CD4-positive, alpha-beta T cell treated with Interferon alpha-2 for 1 hour (primary cell): ENCODE results near the gene SMARCC2.

ENCODE experiments used
- DNase-seq, 2 donors: peaks; one replicate each; pipeline ENCODE4 v3.0.0-alpha.2; 2020 to 2022

Gene SMARCC2

DNA sequence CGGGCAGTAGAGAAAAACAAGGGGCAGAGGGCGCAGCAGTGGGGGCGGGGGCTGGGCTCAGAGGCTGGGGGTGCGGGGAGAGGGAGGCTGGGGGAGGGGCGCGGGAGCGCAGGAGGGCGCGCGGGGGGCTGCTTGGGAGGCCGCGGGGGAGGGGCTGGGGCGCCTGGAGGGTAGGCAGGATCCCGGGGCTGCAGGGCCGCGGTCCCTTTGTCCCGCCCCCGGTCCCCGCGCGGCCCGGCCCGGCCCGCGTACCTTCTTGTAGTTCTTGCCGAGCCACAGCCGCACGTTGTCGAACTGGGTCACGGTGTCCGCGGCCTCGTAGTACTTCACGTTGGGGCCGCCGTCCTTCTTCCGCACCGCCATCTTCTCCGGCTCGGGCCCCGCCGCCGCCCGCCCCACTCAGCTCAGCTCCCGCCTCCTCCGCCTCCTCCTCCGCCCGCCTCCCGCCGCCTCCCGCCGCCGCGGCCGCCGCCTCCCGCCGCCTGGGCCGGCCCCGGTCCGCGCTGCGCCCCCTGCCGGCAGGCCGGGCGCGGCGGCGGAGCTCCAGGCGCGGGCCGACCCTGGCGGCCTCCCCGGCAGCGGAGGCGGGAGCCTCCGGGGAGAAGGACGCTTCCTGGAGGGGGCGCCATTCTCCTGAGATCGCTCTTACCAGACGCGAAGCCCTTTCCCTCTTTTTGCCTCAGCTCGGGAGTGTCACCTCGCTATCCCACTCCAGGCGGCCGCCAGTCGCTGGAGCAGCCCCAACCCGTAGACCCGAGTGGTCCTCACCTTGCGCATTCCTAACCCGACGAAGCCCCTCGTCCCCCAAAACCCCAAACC lies at the start of gene SMARCC2:
Gene SMARCC2, minus strand, starts transcription at position 385 of the 819 bp plus-strand sequence. Its CDS starts 22 bp downstream, at position 363.
- DNase-seq = peak; percentile 83 to 90

DNA sequence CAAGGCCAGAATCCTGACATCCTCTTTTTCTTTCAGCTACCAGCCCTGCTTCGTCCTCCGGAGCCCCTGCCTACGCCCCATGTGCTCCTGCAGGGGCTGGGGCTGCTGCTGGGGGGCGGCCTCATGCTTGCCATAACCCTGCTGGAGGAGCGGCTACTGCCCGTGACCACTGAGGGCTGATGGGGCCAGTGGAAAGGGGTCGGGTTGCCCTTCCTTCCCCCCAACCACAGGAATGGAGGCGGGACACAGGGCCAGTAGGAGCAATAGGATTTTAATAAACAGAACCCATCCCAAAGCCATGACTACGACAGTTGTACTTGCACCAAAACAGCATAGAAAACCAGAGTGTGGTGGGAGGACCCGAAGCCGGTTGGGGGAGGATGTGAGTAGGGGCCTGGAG lies 48.3 kb upstream of the SMARCC2 start:
- no peak for DNase-seq

DNA sequence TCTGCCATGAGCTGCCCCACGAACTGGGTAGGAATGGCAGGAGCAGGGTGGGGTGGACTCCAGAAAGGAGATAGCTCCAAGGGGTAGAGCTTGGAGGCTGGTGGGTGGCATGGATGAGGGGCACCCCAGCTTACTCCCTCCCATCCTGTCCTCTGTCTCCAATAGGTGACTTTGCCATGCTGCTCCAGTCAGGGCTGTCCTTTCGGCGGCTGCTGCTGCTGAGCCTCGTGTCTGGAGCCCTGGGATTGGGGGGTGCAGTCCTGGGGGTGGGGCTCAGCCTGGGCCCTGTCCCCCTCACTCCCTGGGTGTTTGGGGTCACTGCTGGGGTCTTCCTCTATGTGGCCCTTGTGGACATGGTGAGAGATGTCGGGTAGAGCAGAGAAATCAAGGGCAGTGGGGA lies 47.7 kb upstream of the SMARCC2 start:
- no peak for DNase-seq

DNA sequence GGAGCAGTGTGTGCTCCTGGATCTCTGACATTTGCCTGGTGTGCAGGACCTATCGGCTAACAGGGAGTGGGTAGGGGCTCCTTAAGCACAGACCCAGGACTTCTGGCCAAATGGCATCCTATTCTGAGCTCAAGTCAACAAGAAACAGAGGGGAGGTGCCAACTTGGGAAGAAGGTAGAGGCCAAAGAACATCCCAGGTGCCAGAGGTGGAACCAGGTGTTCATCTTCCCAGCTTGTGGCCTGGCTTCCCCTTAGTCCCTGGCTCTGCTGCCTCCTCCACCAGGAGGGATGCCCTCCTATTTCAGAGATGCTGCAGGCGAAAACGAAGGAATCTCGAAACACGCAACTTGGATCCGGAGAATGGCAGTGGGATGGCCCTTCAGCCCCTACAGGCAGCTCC lies 46.8 kb upstream of the SMARCC2 start:
- no peak for DNase-seq

DNA sequence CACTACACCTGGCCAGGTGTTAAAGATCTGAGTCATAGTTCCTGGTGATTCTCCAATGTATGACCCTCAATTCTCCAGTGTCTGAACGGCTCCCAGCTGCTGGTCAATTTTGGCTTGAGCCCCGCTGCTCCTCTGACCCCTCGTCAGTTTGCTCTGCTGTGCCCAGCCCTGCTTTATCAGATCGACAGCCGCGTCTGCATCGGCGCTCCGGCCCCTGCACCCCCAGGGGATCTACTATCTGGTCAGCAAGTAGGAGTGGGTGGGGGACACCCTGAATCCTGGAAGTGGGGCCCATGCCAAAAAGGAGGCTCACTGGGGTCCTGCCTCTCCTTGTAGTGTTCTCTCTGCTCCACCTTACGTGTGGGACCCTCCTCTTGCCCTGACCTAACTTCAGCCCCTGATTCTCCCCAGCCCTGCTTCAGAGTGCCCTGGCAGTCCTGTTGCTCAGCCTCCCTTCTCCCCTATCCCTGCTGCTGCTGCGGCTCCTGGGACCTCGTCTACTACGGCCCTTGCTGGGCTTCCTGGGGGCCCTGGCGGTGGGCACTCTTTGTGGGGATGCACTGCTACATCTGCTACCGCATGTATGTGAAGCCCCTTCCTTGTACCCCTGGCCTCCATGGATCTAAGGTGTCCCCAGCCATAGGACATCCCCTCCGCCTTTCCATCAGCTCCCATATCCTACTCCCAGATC lies 45.6 kb upstream of the SMARCC2 start:
- DNase-seq = no peak

DNA sequence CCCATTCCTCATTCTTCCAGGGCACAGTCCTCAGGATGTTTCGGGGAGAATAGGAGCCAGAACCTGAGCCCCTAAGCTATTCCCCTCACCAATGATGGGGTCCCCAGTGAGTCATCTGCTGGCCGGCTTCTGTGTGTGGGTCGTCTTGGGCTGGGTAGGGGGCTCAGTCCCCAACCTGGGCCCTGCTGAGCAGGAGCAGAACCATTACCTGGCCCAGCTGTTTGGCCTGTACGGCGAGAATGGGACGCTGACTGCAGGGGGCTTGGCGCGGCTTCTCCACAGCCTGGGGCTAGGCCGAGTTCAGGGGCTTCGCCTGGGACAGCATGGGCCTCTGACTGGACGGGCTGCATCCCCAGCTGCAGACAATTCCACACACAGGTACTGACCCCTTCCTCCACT lies 41.9 kb upstream of the SMARCC2 start:
- DNase-seq = no peak

DNA sequence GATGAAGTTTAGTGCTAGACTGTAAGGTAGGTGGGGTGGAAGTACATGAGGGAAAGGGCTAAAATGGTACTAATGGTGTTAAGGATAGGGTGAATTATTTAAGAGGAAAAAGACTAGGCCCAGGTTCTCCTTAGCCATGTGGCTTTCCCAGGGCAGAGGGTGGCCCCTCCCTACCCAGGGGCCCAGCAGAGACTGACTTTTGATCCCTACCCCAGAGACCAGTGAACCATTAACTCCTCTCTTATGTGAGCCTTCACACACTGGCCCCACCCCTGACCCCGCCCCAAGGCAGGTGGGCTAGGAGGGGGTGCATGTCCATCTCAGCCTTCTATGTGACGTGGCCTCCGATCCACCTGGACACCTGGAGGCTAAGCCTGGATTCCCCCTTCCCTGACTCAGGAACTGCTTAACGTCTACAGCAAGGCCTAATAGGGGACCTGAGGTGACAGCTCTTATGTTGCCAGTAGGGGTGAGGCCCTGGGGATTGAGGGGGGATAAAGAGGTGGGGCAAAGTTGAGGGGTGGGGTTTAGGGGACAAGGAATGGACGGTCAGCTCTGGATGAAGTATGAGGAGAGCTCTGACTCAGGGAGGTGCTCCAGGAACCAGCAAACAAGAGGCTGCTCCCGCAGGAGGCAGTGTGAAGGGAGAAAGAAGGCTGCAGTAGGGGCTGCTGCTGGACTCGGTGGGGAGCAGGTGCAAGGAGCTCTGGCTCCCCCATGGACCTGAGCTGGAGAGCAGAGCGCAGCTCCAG lies 41.3 kb upstream of the SMARCC2 start:
- DNase-seq = no peak

DNA sequence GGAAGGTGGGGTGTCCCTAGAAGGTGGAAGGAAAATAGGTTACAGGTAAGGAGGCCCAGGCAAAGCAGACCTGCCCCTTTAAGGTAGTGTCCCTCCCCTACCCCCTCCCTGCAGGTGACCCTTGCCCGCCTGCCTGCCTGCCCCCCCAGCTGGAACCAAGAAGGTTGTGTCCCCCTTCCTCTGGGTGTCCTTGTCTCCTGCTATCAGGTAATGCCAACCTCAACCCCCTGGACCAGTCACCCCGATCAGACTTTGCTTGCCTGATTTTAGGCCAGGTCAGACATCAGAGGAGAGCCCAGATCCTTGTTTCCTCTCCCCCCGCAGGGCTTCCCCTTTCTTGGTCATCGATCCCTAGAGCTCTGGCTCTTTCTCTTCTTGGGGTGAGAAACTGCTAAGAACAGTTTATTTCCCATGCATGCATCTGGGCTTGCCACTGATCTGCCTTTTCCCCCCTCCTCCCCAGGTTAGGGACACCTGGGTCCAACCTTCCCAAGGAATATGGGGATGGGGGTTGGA lies 40.7 kb upstream of the SMARCC2 start, which contains the start of gene SLC39A5:
Gene SLC39A5, plus strand, starts transcription at position 136 of the 516 bp plus-strand sequence. CDS start 1,224 bp downstream, outside the sequence.
- DNase-seq = no peak

DNA sequence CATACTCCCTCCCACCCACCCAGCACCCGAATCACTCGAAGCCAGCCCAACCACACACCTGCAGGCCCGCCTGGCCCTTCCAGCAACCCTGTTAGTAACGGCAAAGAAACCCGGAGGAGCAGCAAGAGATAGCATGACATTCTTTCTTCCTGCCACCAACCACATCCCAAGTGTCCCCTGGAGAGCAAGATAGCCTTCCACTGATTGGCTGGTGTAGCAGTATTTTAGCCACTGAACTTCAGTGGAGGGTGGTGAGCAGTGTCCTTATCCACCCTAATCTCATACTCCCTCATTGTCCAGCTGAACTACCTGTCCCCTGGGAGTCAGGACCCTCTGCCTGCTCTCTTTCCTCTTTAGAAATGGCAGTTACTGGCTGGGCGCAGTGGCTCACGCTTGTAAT lies 39.8 kb upstream of the SMARCC2 start:
- no peak for DNase-seq

DNA sequence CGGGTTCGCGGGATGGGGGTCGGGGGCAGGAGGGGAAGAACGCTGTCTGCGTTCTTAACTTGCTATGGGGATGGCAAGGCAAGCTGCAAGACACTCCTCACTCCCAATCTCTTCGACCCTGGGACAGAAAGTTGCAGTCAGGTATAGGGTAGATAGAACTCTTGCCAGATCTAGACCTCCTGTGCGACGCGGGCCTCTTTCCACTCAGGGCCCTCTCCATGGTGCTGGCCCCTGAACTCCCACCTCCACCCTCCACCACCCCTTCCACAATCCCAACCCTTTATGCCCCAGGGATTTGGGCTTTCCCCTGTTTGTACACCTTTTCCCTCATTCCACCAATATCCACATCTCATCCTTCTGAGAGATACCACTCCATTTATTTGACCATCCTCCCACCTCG lies 35.7 kb upstream of the SMARCC2 start:
- no peak for DNase-seq

DNA sequence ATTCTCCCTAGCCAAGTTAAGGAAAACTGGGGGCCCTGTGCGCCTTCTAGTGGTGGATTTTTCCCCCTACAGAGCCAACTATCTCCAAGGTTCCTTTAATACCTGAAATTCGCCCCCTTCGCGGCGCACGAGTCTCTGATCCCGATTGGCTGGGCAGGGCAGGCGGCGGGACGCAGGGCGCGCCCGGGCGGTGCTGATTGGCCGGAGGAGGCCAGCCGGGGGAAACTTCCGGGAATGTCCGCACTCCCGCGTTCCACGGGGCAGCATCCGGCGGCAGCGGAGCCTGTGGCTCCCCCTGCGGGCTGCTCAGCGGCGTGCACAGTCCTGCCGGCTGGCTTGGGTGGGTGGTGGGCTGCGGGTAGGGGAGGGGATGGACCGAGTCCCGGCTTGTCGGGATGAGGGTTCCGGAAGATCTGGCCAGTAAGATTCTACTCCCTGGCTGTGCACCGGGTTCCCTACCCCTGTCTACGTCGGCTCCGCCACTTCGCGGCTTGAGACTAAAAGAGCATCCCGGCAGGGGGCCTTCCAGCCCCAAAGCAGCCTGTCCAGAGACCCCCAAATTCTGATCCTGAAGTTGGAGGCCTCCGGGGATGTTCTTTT lies 34.9 kb upstream of the SMARCC2 start, which contains the start of gene NABP2:
Gene NABP2, plus strand, starts transcription at position 241 of the 600 bp plus-strand sequence. CDS start 515 bp downstream, outside the sequence.
- peak; percentile 91 to 95 for DNase-seq

DNA sequence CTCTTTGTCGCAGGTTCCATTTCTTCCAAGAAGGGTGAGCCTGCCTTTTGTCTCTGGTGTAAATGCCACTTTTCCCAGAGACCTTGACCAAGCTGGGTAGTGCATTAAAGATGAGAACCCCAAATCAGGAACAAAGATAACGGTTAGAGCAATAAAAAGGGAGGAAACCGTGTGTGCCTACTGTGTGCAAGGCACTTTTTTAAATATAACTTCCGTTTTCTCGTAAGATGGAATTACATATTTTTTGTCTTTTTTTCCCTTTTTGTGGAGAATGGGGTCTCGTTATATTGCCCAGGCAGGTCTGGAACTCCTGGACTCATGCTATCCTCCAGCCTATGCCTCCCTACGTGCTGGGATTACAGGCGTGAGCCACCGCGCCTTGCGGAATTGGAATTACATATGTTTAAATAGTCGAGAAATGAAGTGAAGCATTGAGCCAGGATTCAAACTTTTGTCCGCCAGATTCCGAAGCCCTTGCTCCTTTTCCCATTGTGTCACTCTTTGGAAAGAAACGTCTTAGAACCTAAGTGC lies 34.4 kb upstream of the SMARCC2 start:
- no peak for DNase-seq

DNA sequence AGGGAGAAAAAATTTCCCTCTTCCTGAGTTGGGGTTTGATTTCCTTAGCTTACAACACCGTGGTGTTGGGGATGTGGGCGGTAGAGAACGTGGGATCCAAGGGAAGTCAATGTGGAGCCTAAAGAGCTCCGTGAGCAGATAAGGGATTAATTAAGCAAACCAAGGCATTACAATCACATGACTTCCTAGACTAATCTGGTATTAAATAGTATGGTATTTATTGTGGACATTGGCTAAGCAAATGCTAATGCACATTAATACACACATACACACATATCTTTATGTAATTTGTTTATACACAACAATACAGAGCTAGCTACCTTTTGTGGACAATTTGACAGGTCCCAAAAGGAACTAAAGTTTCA lies 33.2 kb upstream of the SMARCC2 start:
- DNase-seq = peak in 1 of 2 donors; percentile 14

DNA sequence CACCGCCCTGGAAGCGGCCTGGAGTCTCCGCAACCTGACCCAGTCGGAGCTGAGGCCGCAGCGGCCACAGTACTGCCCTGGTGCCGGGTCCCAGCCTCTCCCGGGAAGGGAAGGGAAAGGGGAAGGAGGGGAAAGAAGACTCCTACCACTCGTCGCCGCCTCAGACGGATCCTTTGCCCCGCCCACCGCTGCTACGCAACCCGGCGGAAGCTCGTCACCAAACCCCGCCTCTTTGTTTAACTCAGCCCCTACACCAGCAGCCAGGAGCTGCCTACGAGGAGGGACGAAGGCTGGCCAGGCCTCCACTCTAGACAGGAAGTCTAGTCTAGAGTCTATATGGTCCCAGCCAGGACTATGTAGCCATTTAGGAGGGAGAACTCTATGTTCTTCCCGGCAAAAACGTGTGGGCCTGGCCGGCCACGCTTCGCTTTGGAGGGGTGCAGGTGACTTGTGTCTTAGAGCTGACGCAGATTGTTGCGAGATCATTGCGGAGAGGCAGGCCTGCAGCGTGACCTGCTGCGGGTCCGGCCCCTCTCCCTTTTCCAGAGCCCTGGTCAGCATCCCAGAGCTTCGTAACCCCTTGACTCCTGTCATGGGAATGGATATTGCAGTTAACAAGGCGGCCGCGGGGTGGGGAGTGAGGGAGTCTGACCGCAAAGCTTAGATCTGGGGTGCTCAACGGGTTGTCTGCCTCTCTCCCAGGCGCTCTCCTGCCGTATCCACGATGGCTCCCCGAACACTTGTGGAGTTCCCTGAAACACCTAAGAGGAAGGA lies 32.7 kb upstream of the SMARCC2 start, which contains the start of gene RNF41:
Gene RNF41, minus strand, starts transcription at position 166 of the 774 bp plus-strand sequence. CDS start 7,875 bp downstream, outside the sequence.
- DNase-seq = peak; percentile 93 to 94

DNA sequence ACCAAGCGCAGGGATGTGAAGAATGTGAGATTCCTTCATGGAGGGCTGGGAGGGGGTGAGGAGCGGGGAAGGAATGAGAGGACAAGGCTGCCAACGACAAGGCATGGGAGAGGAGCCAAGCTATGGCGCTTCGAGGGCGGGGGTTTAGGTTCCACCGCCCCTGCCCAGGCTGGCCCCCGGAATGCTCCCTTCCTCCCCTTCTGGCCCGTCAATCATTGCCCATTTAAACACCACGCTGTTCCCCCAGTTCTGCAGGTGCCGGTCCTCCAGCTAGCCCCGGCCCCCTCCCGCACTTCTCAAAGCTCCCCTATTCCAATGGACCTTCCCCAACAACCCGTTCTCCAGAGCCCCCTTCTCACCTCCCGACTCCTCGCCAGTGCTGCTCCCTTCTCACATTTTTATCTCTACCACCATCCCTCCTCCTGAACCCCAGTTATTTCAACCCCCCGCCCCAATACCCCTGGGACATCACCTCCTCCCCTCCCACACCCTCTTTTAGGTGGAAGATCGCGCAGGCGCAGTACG lies 32.0 kb upstream of the SMARCC2 start:
- DNase-seq = no peak

DNA sequence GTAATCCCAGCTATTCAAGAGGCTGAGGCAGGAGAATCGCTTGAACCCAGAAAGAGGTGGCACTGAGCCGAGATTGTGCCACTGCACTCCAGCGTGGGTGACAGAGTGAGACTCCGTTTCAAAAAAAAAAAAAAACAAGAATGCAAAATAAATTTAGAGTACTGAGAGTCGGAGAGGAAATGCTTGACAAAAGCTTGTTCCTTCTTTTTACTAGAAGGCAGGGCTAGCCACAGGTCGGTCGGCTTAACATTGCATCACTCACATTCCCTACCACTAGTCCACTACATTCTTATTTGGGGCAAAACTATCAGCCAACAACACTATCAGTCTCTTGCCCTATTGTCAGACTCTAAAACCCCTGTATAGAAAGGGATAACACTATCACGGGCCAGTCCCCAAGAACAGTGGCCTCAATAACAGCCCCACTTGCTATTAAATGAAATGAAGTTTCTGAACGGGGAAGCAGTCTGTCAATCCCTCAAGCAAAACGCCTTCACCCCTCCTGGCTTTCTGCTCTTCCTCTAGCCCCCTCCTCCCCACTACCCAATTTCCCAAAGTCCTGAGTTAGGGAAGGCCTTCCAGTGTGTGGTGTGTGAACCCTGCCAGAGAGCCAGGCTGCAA lies 31.4 kb upstream of the SMARCC2 start:
- peak; percentile 14 to 15 for DNase-seq

DNA sequence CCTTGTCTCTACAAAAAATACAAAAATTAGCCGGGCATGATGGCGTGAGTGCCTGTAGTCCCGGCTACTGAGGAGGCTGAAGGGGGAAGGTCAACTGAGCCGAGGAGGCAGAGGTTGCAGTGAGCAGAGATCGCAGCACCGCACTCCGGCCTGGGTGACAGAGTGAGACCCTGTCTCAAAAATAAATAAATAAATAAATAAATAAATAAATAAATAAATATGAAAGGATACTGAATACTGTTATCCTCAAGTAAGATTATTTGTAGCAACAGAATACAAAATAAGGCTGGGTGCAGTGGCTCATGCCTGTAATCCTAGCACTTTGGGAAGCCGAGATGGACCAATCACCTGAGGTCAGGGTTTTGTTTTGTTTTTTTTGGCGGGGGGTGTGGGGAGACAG lies 30.6 kb upstream of the SMARCC2 start:
- no peak for DNase-seq

DNA sequence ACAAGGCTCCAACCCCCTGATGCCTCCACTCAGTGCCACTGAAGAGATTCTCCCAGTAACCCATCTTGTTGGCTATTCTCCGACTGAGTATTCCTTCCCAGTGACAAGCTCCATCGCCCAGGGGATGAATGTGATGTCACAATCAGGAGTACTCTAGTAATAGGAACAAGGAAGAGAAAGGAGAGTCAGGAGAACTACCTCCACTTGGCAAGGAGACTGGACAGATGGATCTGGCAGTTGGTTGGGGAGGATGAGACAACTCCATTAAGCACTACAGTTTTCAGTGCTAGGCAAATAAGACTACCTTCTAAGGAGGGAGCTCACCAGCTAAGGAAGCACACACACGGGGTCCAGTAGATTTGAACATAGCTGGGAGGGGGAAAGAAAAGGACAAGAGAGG lies 27.2 kb upstream of the SMARCC2 start:
- DNase-seq = no peak

DNA sequence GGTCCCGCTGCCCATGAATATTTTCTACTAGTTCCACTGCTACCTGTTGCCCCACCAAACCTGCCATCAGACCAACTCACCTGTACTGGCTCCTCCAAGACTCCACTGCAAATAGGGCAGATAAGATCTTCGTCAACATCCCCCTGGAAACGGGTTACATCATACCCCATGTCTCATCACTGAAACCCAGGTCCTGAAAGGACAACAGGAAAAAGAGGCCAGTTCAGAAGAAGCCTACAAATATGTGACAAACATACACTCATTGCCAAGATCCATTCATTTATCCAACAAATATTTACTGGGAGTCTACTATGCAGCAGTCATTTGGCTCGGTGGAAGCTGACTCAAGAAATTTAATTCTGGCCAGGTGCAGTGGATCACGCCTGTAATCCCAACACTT lies 24.6 kb upstream of the SMARCC2 start:
- DNase-seq = no peak

DNA sequence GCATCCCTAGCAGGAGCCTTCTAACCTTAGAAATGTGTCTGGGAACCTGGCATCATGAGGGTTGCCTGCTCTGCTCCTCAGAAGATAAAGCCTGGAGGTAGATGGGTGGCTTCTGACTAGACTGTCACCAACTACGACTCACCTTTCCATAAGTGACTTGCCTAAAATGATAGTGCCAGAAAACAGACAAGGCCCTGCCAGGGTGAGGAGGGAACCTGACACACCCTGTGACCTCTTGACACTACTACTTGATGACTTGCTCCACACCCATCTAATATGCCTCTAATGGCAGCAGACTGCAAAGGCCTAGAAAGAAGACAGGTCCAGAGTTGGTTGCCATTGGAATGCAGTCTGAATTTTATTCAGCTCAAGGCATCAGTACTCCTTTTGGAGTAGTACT lies 23.1 kb upstream of the SMARCC2 start:
- DNase-seq = no peak

DNA sequence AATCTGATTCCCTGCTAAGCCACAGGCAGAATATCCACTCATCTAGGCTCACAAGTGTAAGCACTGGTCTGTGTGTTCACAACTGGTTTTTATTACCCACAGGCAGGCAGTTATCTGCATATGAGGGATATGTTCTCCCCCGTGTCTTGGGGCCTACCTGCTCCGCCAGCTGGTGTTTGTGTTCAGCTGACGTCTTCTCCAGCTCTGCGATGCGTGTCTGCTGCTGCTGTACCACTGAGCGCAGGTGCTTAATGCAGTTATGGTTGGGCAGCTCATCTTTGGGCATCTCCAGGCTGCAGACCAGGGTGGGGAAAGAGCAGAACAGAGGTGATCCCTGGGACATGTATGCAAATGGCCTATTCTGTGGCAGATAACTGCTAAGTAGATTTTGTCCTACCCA lies 18.7 kb upstream of the SMARCC2 start:
- peak in 1 of 2 donors; percentile 43 for DNase-seq
